Measurements from ENCODE around the gene PODXL. TPM values are rescaled to one million over a fixed set of nuclear protein-coding genes. Genes with fewer than 3 reads are reported as not detected.

Gene PODXL
- total and polyA plus RNA-seq, 2 experiments from 2014 or later, result 220 to 727 TPM

- TF ChIP-seq ZNF114 (CRISPR knock-in tag; IDR thresholded peaks at IDR 0.05), result no peak
- no peak for TF ChIP-seq JUNB (IDR thresholded peaks at IDR 0.05; ENCODE audit: unreplicated experiment)
- TF ChIP-seq CTCF (conservative IDR thresholded peaks at IDR 0.05; ENCODE audit: low read depth in 2 of 2), result no peak
- no peak for TF ChIP-seq ETS1 (IDR thresholded peaks at IDR 0.05)
- TF ChIP-seq ZNF331 (CRISPR knock-in tag; IDR thresholded peaks at IDR 0.05; ENCODE audit: low read depth), result no peak
- TF ChIP-seq STAT1 (IDR thresholded peaks at IDR 0.05; ENCODE audit: unreplicated experiment), result no peak
Measured at GRCh38 chr7:131482800-131483199, 73.6 kb downstream of the PODXL start (continued).

GRCh38 chr7:131480384-131481315 is 75.8 kb downstream of the PODXL start:
- no peaks in the 10 kb centered on the region for H4K20me1 ChIP-seq (replicated peaks; ENCODE audit: insufficient read depth)
- Mint-ChIP-seq H3K27ac (no peak overlapping the region), H3K4me3 (no peak overlapping the region), H3K36me3 (ENCODE audit: low read depth) (0 out of 3 replicates have a peak, but pooled peaks cover 5% of the 10 kb centered on the region), H3K4me1 (peaks cover 8% of the 10 kb centered on the region; the same call in 1 of the 3 replicates), H3K27me3 (ENCODE audit: insufficient read depth, low read depth, poor library complexity) (no peaks in the 10 kb centered on the region), H3K9me3 (no peaks in the 10 kb centered on the region)
- ATAC-seq (peak; percentile 38; the same call in 2 of the 3 replicates), DNase-seq (ENCODE audit: low spot score) (no peak)
- H3K4me2 ChIP-seq, result no peak overlapping the region
- no peaks in the 10 kb centered on the region for H3K4me1 ChIP-seq (ENCODE audit: insufficient read depth)
- no peaks in the 10 kb centered on the region for H3K36me3 ChIP-seq (ENCODE audit: insufficient read depth)
- H3F3A ChIP-seq (replicated peaks; ENCODE audit: low read depth), result no peaks in the 10 kb centered on the region; the same call in 1 of the 2 replicates
- no peaks in the 10 kb centered on the region for H3K9me2 ChIP-seq (ENCODE audit: insufficient read depth)
- TF ChIP-seq ZNF331 (CRISPR knock-in tag; IDR thresholded peaks at IDR 0.05; ENCODE audit: low read depth), result no peak
- H3K27me3 ChIP-seq (ENCODE audit: insufficient read depth), result no peaks in the 10 kb centered on the region
- H2AFZ ChIP-seq, result no peak overlapping the region
- peak overlapping the region; percentile 15; the same call in 1 of the 2 replicates for H3K27ac ChIP-seq (ENCODE audit: low read depth)
- H3K79me2 ChIP-seq (replicated peaks; ENCODE audit: insufficient read depth), result no peaks in the 10 kb centered on the region
- no peak overlapping the region for H3K4me3 ChIP-seq

GRCh38 chr7:131476740-131477139 is 79.7 kb downstream of the PODXL start:
- no peak overlapping the region for H2AFZ ChIP-seq
- no peaks in the 10 kb centered on the region for H3K4me1 ChIP-seq (ENCODE audit: insufficient read depth)
- H3K79me2 ChIP-seq (replicated peaks; ENCODE audit: insufficient read depth), result no peaks in the 10 kb centered on the region
- H3K27me3 ChIP-seq (ENCODE audit: insufficient read depth), result no peaks in the 10 kb centered on the region
- H3K27me3 Mint-ChIP-seq (ENCODE audit: insufficient read depth, low read depth, poor library complexity), result peaks cover 1% of the 10 kb centered on the region
- H3K9me2 ChIP-seq (ENCODE audit: insufficient read depth), result no peaks in the 10 kb centered on the region
- H3K36me3 ChIP-seq (ENCODE audit: insufficient read depth), result no peaks in the 10 kb centered on the region
- no peak overlapping the region for H3K27ac ChIP-seq (ENCODE audit: low read depth)
- H3F3A ChIP-seq (replicated peaks; ENCODE audit: low read depth), result no peaks in the 10 kb centered on the region
- H3K9me3 Mint-ChIP-seq, result no peaks in the 10 kb centered on the region; the same call in 2 of the 3 replicates
- no peak overlapping the region for H3K4me3 ChIP-seq
- no peak overlapping the region for H3K4me2 ChIP-seq
- H3K36me3 Mint-ChIP-seq (ENCODE audit: low read depth), result peaks cover 25% of the 10 kb centered on the region; the same call in 2 of the 3 replicates
- H3K27ac Mint-ChIP-seq, result peak overlapping the region; percentile 32; the same call in 1 of the 2 replicates
- H3K4me1 Mint-ChIP-seq, result peaks cover 8% of the 10 kb centered on the region; the same call in 1 of the 3 replicates
- no peak for DNase-seq (ENCODE audit: low spot score)
- ATAC-seq, result no peak
- H3K4me3 Mint-ChIP-seq, result no peak overlapping the region
- no peaks in the 10 kb centered on the region for H4K20me1 ChIP-seq (replicated peaks; ENCODE audit: insufficient read depth)
- TF ChIP-seq POLR2AphosphoS5 (IDR thresholded peaks at IDR 0.05; ENCODE audit: low read depth), result no peak
- TF ChIP-seq CTCF (conservative IDR thresholded peaks at IDR 0.05; ENCODE audit: low read depth in 2 of 2), result no peak
- TF ChIP-seq REST (IDR thresholded peaks at IDR 0.05; ENCODE audit: unreplicated experiment), result no peak
- no peak for TF ChIP-seq JUNB (IDR thresholded peaks at IDR 0.05; ENCODE audit: unreplicated experiment)
- no peak for TF ChIP-seq NANOG (IDR thresholded peaks at IDR 0.05; ENCODE audit: borderline replicate concordance)
